OCI-LY7 (cell line): Measurements from ENCODE around the gene INO80D.

ENCODE experiments used
- EZH2phosphoT487 ChIP-seq: fragments of 200-600 bp; sonication (generic); IDR thresholded peaks from 2 replicates; pipeline ENCODE4 v1.6.1; 2018; ENCODE audit warnings: low read depth, borderline replicate concordance, mild to moderate bottlenecking, mixed run types, antibody characterized with exemption, low read length, moderate library complexity, mixed read lengths
- TF ChIP-seq, protein P1 (sequence below): fragments of 200-600 bp; sonication (generic); conservative IDR thresholded peaks from 2 replicates; pipeline ENCODE4 v1.5.1; 2014; ENCODE audit warnings: mild to moderate bottlenecking, antibody characterized with exemption, low read length, moderate library complexity, mixed read lengths

DNA sequence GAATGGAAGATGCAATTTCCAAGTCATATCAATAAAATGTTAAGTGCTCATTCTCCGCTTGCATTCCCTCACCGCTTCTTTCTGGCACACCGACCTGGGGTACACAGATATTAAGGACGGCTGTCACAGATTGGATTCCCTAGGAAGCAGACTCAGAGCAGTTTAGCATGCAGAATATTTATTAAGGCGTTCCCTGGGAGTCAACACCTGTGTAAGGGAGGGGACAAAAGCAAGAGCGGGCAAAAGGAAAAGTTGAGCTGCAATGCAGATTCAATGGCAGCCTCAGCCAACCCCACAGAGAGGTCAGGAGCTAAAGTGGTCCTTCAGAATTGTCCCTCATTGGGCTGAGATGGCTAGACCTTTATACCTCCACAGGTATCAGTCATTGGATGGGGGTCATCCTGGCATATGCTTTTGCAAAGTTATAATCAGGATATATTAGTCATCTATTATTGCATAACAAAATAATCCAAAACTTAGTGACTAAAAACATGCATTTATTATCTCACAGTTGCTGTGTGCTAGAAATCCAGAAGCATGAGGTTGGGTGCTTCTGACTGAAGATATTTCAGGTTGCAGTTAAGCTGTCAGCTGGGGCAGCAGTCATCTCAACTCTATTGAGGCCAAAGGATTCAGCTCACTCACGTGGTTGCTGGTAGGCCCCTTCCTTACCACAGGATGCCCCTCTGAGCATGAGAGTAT is 27.0 kb upstream of the INO80D start:
- TF ChIP-seq, protein P1, sequence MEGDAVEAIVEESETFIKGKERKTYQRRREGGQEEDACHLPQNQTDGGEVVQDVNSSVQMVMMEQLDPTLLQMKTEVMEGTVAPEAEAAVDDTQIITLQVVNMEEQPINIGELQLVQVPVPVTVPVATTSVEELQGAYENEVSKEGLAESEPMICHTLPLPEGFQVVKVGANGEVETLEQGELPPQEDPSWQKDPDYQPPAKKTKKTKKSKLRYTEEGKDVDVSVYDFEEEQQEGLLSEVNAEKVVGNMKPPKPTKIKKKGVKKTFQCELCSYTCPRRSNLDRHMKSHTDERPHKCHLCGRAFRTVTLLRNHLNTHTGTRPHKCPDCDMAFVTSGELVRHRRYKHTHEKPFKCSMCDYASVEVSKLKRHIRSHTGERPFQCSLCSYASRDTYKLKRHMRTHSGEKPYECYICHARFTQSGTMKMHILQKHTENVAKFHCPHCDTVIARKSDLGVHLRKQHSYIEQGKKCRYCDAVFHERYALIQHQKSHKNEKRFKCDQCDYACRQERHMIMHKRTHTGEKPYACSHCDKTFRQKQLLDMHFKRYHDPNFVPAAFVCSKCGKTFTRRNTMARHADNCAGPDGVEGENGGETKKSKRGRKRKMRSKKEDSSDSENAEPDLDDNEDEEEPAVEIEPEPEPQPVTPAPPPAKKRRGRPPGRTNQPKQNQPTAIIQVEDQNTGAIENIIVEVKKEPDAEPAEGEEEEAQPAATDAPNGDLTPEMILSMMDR = no peak
- no peak for TF ChIP-seq EZH2phosphoT487
